Fibroblast of pulmonary artery (primary cell): ENCODE measurements around the gene TIAM2.

Source experiments
- DNase-seq: peaks from one replicate; pipeline ENCODE4 v3.0.0-alpha.2; 2010; ENCODE audit warnings: low read depth
- H3K4me3 ChIP-seq: replicated peaks from 2 replicates; pipeline ENCODE4 v1.5.1; 2011; ENCODE audit warnings: low read depth, mild to moderate bottlenecking, control low read depth, low read length, moderate library complexity
- TF ChIP-seq, protein P1 (sequence below): IDR thresholded peaks from 2 replicates; pipeline ENCODE4 v1.5.1; 2011; ENCODE audit warnings: mild to moderate bottlenecking, control low read depth, low read length, inconsistent platforms; ENCODE audit errors: missing control alignments

Gene TIAM2

DNA sequence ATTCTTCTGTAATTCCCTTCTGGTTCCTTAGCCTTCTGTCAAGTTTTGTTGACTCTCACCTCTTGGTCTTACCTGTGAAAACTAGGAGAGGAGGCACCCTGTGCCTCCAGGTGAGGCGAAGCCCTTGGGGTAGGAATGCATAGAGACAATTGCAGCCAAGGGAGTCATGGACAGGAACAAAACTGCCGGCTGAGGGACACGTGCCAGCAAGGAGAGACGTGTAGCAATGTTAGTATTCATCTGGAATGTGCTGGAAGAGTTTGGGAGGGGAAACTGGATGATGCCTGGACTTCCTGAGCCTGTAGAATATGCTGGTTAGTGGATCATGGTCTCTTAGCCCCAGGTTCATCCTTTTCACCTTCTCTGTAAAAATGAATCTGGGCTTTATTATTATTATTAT, 3.9 kb upstream of the TIAM2 start:
- DNase-seq: no peak
- TF ChIP-seq, protein P1, sequence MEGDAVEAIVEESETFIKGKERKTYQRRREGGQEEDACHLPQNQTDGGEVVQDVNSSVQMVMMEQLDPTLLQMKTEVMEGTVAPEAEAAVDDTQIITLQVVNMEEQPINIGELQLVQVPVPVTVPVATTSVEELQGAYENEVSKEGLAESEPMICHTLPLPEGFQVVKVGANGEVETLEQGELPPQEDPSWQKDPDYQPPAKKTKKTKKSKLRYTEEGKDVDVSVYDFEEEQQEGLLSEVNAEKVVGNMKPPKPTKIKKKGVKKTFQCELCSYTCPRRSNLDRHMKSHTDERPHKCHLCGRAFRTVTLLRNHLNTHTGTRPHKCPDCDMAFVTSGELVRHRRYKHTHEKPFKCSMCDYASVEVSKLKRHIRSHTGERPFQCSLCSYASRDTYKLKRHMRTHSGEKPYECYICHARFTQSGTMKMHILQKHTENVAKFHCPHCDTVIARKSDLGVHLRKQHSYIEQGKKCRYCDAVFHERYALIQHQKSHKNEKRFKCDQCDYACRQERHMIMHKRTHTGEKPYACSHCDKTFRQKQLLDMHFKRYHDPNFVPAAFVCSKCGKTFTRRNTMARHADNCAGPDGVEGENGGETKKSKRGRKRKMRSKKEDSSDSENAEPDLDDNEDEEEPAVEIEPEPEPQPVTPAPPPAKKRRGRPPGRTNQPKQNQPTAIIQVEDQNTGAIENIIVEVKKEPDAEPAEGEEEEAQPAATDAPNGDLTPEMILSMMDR: no peak
- H3K4me3 ChIP-seq: no peak overlapping the region

DNA sequence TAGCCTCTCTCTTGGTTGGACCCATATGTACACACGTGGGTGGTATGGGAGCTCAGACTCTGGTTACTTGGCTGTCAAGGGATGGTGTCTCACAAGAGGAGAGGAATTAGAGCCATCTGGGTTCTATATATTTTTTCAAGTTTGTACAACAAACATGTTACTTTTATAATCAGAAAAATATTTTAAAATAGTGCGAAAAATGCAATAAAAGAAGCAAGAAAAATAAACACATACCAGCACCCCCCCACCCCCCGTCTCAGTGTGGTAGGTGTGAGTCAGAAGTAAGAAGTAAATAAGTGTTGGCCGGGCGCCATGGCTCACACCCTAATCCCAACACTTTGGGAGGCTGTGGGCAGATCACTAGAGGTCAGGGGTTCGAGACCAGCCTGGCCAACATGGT, 2.1 kb upstream of the TIAM2 start:
- TF ChIP-seq, protein P1: no peak
- no peak for DNase-seq
- H3K4me3 ChIP-seq: no peak overlapping the region

DNA sequence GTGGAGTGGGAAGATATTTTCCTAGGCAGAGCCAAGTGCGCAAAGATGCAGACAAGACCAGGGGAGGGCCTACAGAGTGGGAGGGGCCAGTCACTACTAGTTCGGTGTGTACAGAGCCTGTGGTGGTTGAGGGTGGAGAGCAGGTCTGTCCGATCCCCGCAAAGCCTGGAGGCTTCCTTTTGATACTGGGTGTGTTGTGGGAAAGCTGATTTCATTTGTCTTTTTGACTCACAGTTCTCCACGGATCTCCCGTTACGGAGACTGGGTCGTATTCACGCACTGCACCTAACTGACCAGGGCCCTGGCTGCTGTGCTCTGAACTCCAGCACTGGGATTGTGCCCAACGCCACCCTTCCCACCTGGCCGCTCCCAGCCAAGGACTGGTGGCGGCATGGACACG, 1.4 kb upstream of the TIAM2 start:
- no peak for DNase-seq
- no peak overlapping the region for H3K4me3 ChIP-seq
- TF ChIP-seq, protein P1: no peak

- H3K4me3 ChIP-seq: peak overlapping the region; percentile 71
- TF ChIP-seq, protein P1: no peak
- DNase-seq: no peak
Measured at GRCh38 chr6:154994836-154995253, 270 bp upstream of the TIAM2 start.

GRCh38 chr6:154996016-154996590, 988 bp downstream of the TIAM2 start:
- TF ChIP-seq, protein P1: no peak
- no peak for DNase-seq
- peak overlapping the region; percentile 71 for H3K4me3 ChIP-seq

DNA sequence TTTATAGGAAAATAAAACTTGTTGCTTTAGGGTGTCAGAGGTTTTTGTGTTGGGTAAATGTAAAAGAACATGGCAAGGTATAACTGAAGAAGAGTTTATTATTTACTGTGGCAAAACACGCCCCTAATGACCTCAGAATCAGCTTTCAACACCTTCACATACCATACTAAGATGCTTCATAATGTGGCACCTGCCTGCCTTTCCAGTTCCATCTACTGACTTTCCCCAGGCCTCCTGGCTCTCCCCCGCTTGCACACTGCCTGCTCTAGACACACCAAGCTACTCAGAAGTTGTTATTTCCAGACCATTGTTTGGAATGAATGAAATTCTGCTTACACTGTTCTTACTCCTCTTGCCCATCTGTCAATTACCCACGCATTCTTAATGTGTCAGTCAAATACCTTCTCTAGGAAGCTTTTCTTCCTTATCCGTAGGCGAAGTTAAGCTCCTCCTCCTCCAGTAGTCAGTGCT, 1.8 kb downstream of the TIAM2 start:
- no peak for DNase-seq
- no peak overlapping the region for H3K4me3 ChIP-seq
- TF ChIP-seq, protein P1: no peak

- no peak for DNase-seq
- no peak overlapping the region for H3K4me3 ChIP-seq
- TF ChIP-seq, protein P1: no peak
Measured at GRCh38 chr6:154998855-154999254, 3.7 kb downstream of the TIAM2 start.
